Loucy (cell line): ENCODE results near the gene TMEM267.

Experiments
- CTCF ChIP-seq: fragments of 200-600 bp; sonication (generic); conservative IDR thresholded peaks from 2 replicates; pipeline ENCODE4 v1.5.1; 2014; ENCODE audit warnings: mild to moderate bottlenecking, antibody characterized with exemption, low read length
- EZH2phosphoT487 ChIP-seq: fragments of 200-600 bp; IDR thresholded peaks from 2 replicates; pipeline ENCODE4 v1.6.1; 2018; ENCODE audit warnings: antibody characterized with exemption, mild to moderate bottlenecking, moderate library complexity, borderline replicate concordance

- no peak for TF ChIP-seq CTCF
- no peak for TF ChIP-seq EZH2phosphoT487
Measured at GRCh38 chr5:43514816-43515677, 31.4 kb upstream of the TMEM267 start, which contains the start of gene C5orf34.
